ENCODE data around the gene TRIM38.

- no peak for TF ChIP-seq CTCF (IDR thresholded peaks at IDR 0.05)
- no peak for TF ChIP-seq POLR2A (IDR thresholded peaks at IDR 0.05)
- no peak for TF ChIP-seq EP300 (IDR thresholded peaks at IDR 0.05)
These were observed 16.0 kb upstream of the TRIM38 start for GRCh38 chr6:25946631-25947030.

Data from sigmoid colon (tissue), 4 donors.